K562 (cell line): Measurements from ENCODE around the gene SLC9A1. TPM values are rescaled to one million over a fixed set of nuclear protein-coding genes. Genes with fewer than 3 reads are reported as not detected.

Experiments used
- DPF2 ChIP-seq: fragments of 450-650 bp; IDR thresholded peaks from 2 replicates; pipeline ENCODE4 v1.6.1; 2016
- ETV6 ChIP-seq, 3 experiments: fragments of 150-350 bp in 1 of 3; sonication (generic) in 1 of 3; formaldehyde crosslinking in 1 of 3; IDR thresholded peaks; 2 replicates each; pipeline versions ENCODE4 v1.6.1 to v1.8.0; 2014 to 2022; ENCODE audit warnings: borderline replicate concordance in 2 of 3, low read depth in 2 of 3, antibody characterized with exemption in 1 of 3, low read length in 1 of 3, mild to moderate bottlenecking in 1 of 3, missing genetic modification reagents in 1 of 3
- GABPA ChIP-seq: fragments of 200-800 bp; sonication (Bioruptor generic); conservative IDR thresholded peaks from 2 replicates; pipeline ENCODE4 v1.6.1; 2016; ENCODE audit warnings: low read depth, missing genetic modification characterization, missing compliant biosample characterization
- NEUROD1 ChIP-seq: fragments of 150-350 bp; IDR thresholded peaks from 2 replicates; pipeline ENCODE4 v1.6.1; 2014; ENCODE audit warnings: borderline replicate concordance, low read length, low read depth; ENCODE audit not compliant: partially characterized antibody
- RCOR1 ChIP-seq, 2 experiments: IDR thresholded peaks; 2 replicates each; pipeline ENCODE4 v1.6.1; 2012; ENCODE audit warnings: low read depth in 2 of 2, low read length in 2 of 2, borderline replicate concordance in 1 of 2, improper control_type of control experiment in 1 of 2
- ZNF134 ChIP-seq: fragments of 250-450 bp; sonication (Bioruptor Pico); conservative IDR thresholded peaks from 2 replicates; pipeline ENCODE4 v1.4.0; 2020
- polyA plus RNA-seq, 8 experiments: library from polyadenylated mRNA; depleted of rRNA in 4 of 8; stranded (reverse) in 5 of 8; unstranded in 3 of 8; fragments of >200 nt; fragmentation: Nextera tagmentation in 2 of 8; fragmentation: Illumina TruSeq in 1 of 8; extraction: Ambion mirVana in 2 of 8; extraction: Trizol in 1 of 8; gene quantifications; 2 replicates each; pipeline versions ENCODE4 v1.2.1 to v1.2.3, GENCODE V29; 2011 to 2014; ENCODE audit warnings: inconsistent platforms in 1 of 8, missing spikeins in 1 of 8
- total RNA-seq, 7 experiments: library from RNA; depleted of rRNA in 6 of 7; stranded (reverse); fragments of >200 nt in 6 of 7; fragmentation: Illumina TruSeq in 2 of 7; extraction: Trizol in 2 of 7; gene quantifications; 2 replicates each; pipeline versions ENCODE4 v1.2.1 to v1.2.3, GENCODE V29; 2011 to 2021; ENCODE audit warnings: low replicate concordance in 1 of 7
- TF ChIP-seq, protein P1 (sequence below), 2 experiments: fragments of 450-650 bp; formaldehyde crosslinking in 1 of 2; IDR thresholded peaks; 2 replicates each; pipeline versions ENCODE4 v1.4.0 to v1.6.1; 2014 to 2020; ENCODE audit warnings: mild to moderate bottlenecking in 2 of 2, borderline replicate concordance in 1 of 2, low read depth in 1 of 2
- TF ChIP-seq, protein P2 (sequence below): fragments of 250-450 bp; sonication (Bioruptor Pico); IDR thresholded peaks from 2 replicates; pipeline ENCODE4 v1.5.0; 2021
- TF ChIP-seq, protein P3 (sequence below): sonication (generic); formaldehyde crosslinking; IDR thresholded peaks from 2 replicates; pipeline ENCODE4 v1.8.0; 2022; ENCODE audit warnings: mild to moderate bottlenecking, missing genetic modification reagents
- TF ChIP-seq, protein P4 (sequence below), 2 experiments: fragments of 450-650 bp; conservative IDR thresholded peaks; 2 replicates each; pipeline ENCODE4 v1.6.1; 2017; ENCODE audit warnings: mild to moderate bottlenecking in 2 of 2, moderate library complexity in 2 of 2

The SLC9A1 gene
- total and polyA plus RNA-seq, 9 of the 15 experiments (the other 6 are each of a cell fraction or from before 2014, with no cell fraction given), result 0.59 to 14.4 (median 2.0) TPM

DNA sequence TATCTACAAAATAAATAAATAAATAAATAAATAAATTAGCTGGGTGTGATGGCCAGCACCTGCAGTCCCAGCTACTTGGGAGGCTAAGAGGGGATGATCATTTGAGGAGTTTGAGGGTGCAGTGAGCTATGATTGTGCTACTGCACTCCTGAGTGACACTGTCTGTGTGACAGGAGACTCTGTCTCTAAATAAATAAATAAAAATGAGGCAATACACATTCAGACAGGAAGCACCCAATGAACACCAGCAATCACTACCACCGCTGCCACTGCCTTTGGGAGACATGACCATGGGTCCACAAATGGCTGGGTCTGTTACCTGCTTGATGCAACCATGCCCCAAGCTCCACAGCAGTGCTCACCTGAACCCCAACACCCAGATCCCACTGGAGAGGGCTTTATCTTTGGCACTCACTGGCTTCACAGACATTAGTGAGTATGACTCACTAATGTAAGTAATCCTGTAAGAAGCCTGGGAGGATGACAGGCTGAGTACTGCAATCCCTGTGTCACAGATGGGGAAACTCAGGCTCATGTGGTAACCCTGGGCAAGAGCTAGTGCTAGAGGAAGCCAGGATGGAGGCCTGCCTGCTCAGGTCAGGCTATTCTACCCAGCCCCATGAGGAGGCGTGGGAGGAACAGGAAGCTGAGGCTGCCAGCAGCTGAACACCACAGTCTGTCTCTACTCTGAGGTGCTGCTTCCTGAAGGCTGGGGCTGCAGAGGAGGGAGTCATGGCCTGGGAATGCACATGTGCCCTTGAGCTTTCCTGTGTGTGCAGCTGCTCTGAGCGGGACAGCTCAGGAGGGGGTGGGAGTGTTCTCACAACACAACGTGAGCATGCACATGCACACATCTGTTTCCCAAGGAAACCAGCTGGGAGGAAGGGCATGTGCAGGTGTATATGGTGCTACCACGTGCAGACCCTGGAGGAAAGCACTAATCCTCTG is 43.0 kb downstream of the SLC9A1 start (continued):
- TF ChIP-seq, protein P1, sequence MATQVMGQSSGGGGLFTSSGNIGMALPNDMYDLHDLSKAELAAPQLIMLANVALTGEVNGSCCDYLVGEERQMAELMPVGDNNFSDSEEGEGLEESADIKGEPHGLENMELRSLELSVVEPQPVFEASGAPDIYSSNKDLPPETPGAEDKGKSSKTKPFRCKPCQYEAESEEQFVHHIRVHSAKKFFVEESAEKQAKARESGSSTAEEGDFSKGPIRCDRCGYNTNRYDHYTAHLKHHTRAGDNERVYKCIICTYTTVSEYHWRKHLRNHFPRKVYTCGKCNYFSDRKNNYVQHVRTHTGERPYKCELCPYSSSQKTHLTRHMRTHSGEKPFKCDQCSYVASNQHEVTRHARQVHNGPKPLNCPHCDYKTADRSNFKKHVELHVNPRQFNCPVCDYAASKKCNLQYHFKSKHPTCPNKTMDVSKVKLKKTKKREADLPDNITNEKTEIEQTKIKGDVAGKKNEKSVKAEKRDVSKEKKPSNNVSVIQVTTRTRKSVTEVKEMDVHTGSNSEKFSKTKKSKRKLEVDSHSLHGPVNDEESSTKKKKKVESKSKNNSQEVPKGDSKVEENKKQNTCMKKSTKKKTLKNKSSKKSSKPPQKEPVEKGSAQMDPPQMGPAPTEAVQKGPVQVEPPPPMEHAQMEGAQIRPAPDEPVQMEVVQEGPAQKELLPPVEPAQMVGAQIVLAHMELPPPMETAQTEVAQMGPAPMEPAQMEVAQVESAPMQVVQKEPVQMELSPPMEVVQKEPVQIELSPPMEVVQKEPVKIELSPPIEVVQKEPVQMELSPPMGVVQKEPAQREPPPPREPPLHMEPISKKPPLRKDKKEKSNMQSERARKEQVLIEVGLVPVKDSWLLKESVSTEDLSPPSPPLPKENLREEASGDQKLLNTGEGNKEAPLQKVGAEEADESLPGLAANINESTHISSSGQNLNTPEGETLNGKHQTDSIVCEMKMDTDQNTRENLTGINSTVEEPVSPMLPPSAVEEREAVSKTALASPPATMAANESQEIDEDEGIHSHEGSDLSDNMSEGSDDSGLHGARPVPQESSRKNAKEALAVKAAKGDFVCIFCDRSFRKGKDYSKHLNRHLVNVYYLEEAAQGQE (IDR thresholded peaks at IDR 0.05; ENCODE audit: borderline replicate concordance), result peak; percentile 70
- TF ChIP-seq, protein P1 (CRISPR knock-in tag; IDR thresholded peaks at IDR 0.05; ENCODE audit: low read depth), result peak; percentile 43; the same call in 1 of the 2 replicates
- TF ChIP-seq ZNF134 (CRISPR knock-in tag), result no peak
- TF ChIP-seq ETV6 (IDR thresholded peaks at IDR 0.05; ENCODE audit: borderline replicate concordance in 1 of 2, low read depth in 2 of 2, low read length in 1 of 2), result 0 out of 4 replicates have a peak, but pooled peaks of 1 of the 2 experiments have one; percentile 26
- TF ChIP-seq ETV6 (CRISPR knock-in tag; IDR thresholded peaks at IDR 0.05; ENCODE audit: borderline replicate concordance), result no peak
- peak; percentile 36 for TF ChIP-seq NEUROD1
- peak in 1 of 2 experiments; percentile 77; a peak in 2 of 4 replicates for TF ChIP-seq RCOR1 (IDR thresholded peaks at IDR 0.05; ENCODE audit: borderline replicate concordance in 1 of 2, low read depth in 2 of 2, low read length in 2 of 2)
- TF ChIP-seq, protein P2, sequence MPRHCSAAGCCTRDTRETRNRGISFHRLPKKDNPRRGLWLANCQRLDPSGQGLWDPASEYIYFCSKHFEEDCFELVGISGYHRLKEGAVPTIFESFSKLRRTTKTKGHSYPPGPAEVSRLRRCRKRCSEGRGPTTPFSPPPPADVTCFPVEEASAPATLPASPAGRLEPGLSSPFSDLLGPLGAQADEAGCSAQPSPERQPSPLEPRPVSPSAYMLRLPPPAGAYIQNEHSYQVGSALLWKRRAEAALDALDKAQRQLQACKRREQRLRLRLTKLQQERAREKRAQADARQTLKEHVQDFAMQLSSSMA (CRISPR knock-in tag), result no peak
- TF ChIP-seq, protein P3, sequence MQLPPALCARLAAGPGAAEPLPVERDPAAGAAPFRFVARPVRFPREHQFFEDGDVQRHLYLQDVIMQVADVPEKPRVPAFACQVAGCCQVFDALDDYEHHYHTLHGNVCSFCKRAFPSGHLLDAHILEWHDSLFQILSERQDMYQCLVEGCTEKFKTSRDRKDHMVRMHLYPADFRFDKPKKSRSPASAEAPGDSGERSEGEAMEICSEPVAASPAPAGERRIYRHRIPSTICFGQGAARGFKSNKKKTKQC (CRISPR knock-in tag), result peak; percentile 62; the same call in 1 of the 2 replicates
- peak; percentile 79 for TF ChIP-seq DPF2
- peak; percentile 71 for TF ChIP-seq GABPA (tag)
- TF ChIP-seq, protein P4, sequence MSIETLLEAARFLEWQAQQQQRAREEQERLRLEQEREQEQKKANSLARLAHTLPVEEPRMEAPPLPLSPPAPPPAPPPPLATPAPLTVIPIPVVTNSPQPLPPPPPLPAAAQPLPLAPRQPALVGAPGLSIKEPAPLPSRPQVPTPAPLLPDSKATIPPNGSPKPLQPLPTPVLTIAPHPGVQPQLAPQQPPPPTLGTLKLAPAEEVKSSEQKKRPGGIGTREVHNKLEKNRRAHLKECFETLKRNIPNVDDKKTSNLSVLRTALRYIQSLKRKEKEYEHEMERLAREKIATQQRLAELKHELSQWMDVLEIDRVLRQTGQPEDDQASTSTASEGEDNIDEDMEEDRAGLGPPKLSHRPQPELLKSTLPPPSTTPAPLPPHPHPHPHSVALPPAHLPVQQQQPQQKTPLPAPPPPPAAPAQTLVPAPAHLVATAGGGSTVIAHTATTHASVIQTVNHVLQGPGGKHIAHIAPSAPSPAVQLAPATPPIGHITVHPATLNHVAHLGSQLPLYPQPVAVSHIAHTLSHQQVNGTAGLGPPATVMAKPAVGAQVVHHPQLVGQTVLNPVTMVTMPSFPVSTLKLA (conservative IDR thresholded peaks at IDR 0.05), result peak in 1 of 2 experiments; percentile 66; a peak in 3 of 4 replicates
